HEK293T (cell line): ENCODE results near the gene CLMN.

Source experiments
- ARNT ChIP-seq: fragments of 450-650 bp; IDR thresholded peaks from 2 replicates; pipeline ENCODE4 v1.6.1; 2017; ENCODE audit warnings: mild to moderate bottlenecking
- BHLHE40 ChIP-seq: fragments of 450-650 bp; IDR thresholded peaks from 2 replicates; pipeline ENCODE4 v1.6.1; 2016; ENCODE audit warnings: mild to moderate bottlenecking, moderate library complexity, borderline replicate concordance
- CTBP1 ChIP-seq: fragments of 450-650 bp; IDR thresholded peaks from 2 replicates; pipeline ENCODE4 v1.6.1; 2016; ENCODE audit warnings: borderline replicate concordance
- ELF4 ChIP-seq: fragments of 450-650 bp; IDR thresholded peaks from 2 replicates; pipeline ENCODE4 v1.6.1; 2017; ENCODE audit warnings: antibody characterized with exemption
- FOXA1 ChIP-seq: fragments of 450-650 bp; IDR thresholded peaks from 2 replicates; pipeline ENCODE4 v1.6.1; 2016; ENCODE audit warnings: mild to moderate bottlenecking
- HDGF ChIP-seq: fragments of 450-650 bp; IDR thresholded peaks from 2 replicates; pipeline ENCODE4 v1.6.1; 2017; ENCODE audit warnings: antibody characterized with exemption, borderline replicate concordance
- LEF1 ChIP-seq: fragments of 450-650 bp; IDR thresholded peaks from 2 replicates; pipeline ENCODE4 v1.6.1; 2017; ENCODE audit warnings: mild to moderate bottlenecking, borderline replicate concordance
- SP1 ChIP-seq: fragments of 450-650 bp; IDR thresholded peaks from 2 replicates; pipeline ENCODE4 v1.6.1; 2017
- SUZ12 ChIP-seq: fragments of 450-650 bp; IDR thresholded peaks from 2 replicates; pipeline ENCODE4 v1.6.1; 2016; ENCODE audit warnings: mild to moderate bottlenecking
- TARDBP ChIP-seq: fragments of 450-650 bp; IDR thresholded peaks from 2 replicates; pipeline ENCODE4 v1.6.1; 2016

- TF ChIP-seq BHLHE40 (no peak), ARNT (no peak), TARDBP (no peak), SP1 (no peak), CTBP1 (no peak), FOXA1 (no peak), LEF1 (no peak), HDGF (no peak), SUZ12 (no peak), ELF4 (no peak)
Measured at GRCh38 chr14:95299271-95299670, 20.4 kb downstream of the CLMN start.
